ENCODE results near the gene DCD.

DNA sequence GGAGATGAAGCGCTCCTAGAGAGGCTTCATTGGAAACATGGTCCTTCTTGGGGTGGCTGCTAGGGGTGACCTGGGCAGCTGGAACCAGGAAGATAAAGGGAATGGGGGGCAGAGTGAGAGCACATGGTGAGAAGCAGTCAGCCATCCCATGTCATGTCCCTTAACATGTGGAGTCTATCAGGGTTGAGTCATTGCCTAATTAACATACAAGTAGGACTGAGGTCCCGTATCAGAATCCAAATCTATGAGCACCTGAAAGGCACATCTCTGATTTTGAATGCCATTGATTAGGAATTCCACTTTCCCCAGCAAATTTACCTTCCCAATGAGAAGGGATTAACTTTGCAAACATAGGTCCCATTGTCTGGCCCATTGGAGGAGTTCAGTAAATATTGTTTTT, 39.4 kb downstream of the DCD start:
- no peak for TF ChIP-seq POLR2A (IDR thresholded peaks at IDR 0.05)
- TF ChIP-seq, protein P1, sequence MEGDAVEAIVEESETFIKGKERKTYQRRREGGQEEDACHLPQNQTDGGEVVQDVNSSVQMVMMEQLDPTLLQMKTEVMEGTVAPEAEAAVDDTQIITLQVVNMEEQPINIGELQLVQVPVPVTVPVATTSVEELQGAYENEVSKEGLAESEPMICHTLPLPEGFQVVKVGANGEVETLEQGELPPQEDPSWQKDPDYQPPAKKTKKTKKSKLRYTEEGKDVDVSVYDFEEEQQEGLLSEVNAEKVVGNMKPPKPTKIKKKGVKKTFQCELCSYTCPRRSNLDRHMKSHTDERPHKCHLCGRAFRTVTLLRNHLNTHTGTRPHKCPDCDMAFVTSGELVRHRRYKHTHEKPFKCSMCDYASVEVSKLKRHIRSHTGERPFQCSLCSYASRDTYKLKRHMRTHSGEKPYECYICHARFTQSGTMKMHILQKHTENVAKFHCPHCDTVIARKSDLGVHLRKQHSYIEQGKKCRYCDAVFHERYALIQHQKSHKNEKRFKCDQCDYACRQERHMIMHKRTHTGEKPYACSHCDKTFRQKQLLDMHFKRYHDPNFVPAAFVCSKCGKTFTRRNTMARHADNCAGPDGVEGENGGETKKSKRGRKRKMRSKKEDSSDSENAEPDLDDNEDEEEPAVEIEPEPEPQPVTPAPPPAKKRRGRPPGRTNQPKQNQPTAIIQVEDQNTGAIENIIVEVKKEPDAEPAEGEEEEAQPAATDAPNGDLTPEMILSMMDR (IDR thresholded peaks at IDR 0.05): no peak
